ENCODE results near the gene CEP72.

- TF ChIP-seq POLR2A (IDR thresholded peaks at IDR 0.05; ENCODE audit: low read length) (no peak), GATA1 (IDR thresholded peaks at IDR 0.05; ENCODE audit: low read depth, low read length) (no peak)
Measured at GRCh38 chr5:610011-610743, 2.0 kb upstream of the CEP72 start.
